ENCODE results near the gene RBL1. TPM values are rescaled to one million over a fixed set of nuclear protein-coding genes. Genes with fewer than 3 reads are reported as not detected.

Gene RBL1
- total RNA-seq, 3 donors from 2014 or later (not counting 1 experiment from before 2014, with no cell fraction given) = 21.0 to 28.4 (median 22.2) TPM

GRCh38 chr20:36975099-36975818 is 120.5 kb downstream of the RBL1 start:
- intact Hi-C loops (cut with micrococcal nuclease) = no loop called here
- peak in 2 of 3 donors; percentile 74 to 84 for ATAC-seq
- Histone ChIP-seq H3K36me3 (ENCODE audit: control insufficient read depth, insufficient read depth, low read length) (no peaks in the 10 kb centered on the region), H3K9me3 (ENCODE audit: control insufficient read depth, insufficient read depth, low read length) (no peaks in the 10 kb centered on the region), H3K4me3 (ENCODE audit: low read length) (no peak overlapping the region), H3K4me1 (ENCODE audit: control insufficient read depth, insufficient read depth, low read length) (peaks cover 26% of the 10 kb centered on the region), H3K27ac (ENCODE audit: low read length) (peak overlapping the region; percentile 24), H3K27me3 (ENCODE audit: control insufficient read depth, insufficient read depth, low read length) (no peaks in the 10 kb centered on the region)
- Mint-ChIP-seq H3K27ac (peak overlapping the region; percentile 70 to 74), H3K4me3 (peak overlapping the region; percentile 75), H3K9me3 (no peaks in the 10 kb centered on the region), H3K4me1 (peaks cover 6 to 15% of the 10 kb centered on the region in 2 donors), H3K27me3 (ENCODE audit: low read depth in 2 of 2) (no peaks in the 10 kb centered on the region), H3K36me3 (no peaks in the 10 kb centered on the region)
- WGBS (ENCODE audit: insufficient coverage) = 0% methylated on average over 1 of the region's 3 CpGs
- peak in 1 of 2 donors; percentile 84 for DNase-seq
- TF ChIP-seq, protein P1, sequence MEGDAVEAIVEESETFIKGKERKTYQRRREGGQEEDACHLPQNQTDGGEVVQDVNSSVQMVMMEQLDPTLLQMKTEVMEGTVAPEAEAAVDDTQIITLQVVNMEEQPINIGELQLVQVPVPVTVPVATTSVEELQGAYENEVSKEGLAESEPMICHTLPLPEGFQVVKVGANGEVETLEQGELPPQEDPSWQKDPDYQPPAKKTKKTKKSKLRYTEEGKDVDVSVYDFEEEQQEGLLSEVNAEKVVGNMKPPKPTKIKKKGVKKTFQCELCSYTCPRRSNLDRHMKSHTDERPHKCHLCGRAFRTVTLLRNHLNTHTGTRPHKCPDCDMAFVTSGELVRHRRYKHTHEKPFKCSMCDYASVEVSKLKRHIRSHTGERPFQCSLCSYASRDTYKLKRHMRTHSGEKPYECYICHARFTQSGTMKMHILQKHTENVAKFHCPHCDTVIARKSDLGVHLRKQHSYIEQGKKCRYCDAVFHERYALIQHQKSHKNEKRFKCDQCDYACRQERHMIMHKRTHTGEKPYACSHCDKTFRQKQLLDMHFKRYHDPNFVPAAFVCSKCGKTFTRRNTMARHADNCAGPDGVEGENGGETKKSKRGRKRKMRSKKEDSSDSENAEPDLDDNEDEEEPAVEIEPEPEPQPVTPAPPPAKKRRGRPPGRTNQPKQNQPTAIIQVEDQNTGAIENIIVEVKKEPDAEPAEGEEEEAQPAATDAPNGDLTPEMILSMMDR (IDR thresholded peaks at IDR 0.05) = no peak

DNA sequence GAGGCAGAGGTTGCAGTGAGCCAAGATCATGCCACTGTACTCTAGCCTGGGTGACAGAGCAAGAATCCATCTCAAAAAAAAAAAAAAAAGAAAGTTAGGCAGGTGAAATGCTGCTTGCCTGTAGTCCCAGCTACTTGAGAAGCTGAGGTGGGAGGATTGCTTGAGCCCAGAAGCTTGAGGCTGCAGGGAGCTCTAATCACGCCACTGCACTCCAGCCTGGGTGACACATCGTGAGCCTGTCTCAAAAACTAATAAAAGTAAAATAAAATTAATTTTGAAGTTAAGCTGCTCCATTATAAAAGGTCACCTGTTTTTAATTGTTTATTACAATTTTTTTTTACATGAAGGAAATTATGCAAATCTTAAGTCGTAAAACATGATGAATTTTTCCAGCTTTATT is 121.1 kb downstream of the RBL1 start:
- peaks cover 12 to 21% of the 10 kb centered on the region in 2 donors for H3K4me1 Mint-ChIP-seq
- no peaks in the 10 kb centered on the region for H3K9me3 Mint-ChIP-seq
- no peaks in the 10 kb centered on the region for H3K27me3 Mint-ChIP-seq (ENCODE audit: low read depth in 2 of 2)

GRCh38 chr20:36971103-36971502 is 124.7 kb downstream of the RBL1 start:
- no peak for ATAC-seq
- H3K27me3 ChIP-seq (ENCODE audit: control insufficient read depth, insufficient read depth, low read length) = no peaks in the 10 kb centered on the region
- Mint-ChIP-seq H3K4me3 (no peak overlapping the region), H3K36me3 (no peaks in the 10 kb centered on the region), H3K4me1 (peaks cover 27 to 38% of the 10 kb centered on the region in 2 donors), H3K27ac (peak overlapping the region; percentile 78 to 79), H3K27me3 (ENCODE audit: low read depth in 2 of 2) (no peaks in the 10 kb centered on the region), H3K9me3 (no peaks in the 10 kb centered on the region)
- no peaks in the 10 kb centered on the region for H3K36me3 ChIP-seq (ENCODE audit: control insufficient read depth, insufficient read depth, low read length)
- TF ChIP-seq, protein P1 (IDR thresholded peaks at IDR 0.05) = no peak
- peaks cover 43% of the 10 kb centered on the region for H3K4me1 ChIP-seq (ENCODE audit: control insufficient read depth, insufficient read depth, low read length)
- no peak overlapping the region for H3K27ac ChIP-seq (ENCODE audit: low read length)
- H3K9me3 ChIP-seq (ENCODE audit: control insufficient read depth, insufficient read depth, low read length) = no peaks in the 10 kb centered on the region
- DNase-seq = peak in 1 of 2 donors; percentile 4
- 75% methylated on average over 1 of the region's 1 CpG for WGBS (ENCODE audit: insufficient coverage)
- no peak overlapping the region for H3K4me3 ChIP-seq (ENCODE audit: low read length)
- intact Hi-C loops (cut with micrococcal nuclease) = no loop called here

More for the DNA sequence above, 121.1 kb downstream of the RBL1 start:
- TF ChIP-seq, protein P1 (IDR thresholded peaks at IDR 0.05) = no peak
- no peaks in the 10 kb centered on the region for H3K27me3 ChIP-seq (ENCODE audit: control insufficient read depth, insufficient read depth, low read length)
- peaks cover 32% of the 10 kb centered on the region for H3K4me1 ChIP-seq (ENCODE audit: control insufficient read depth, insufficient read depth, low read length)
- H3K9me3 ChIP-seq (ENCODE audit: control insufficient read depth, insufficient read depth, low read length) = no peaks in the 10 kb centered on the region
- ATAC-seq = peak in 2 of 3 donors; percentile 43 to 59
- Mint-ChIP-seq H3K27ac (peak overlapping the region; percentile 70 to 74), H3K36me3 (no peaks in the 10 kb centered on the region), H3K4me3 (no peak overlapping the region)
- no peak overlapping the region for H3K4me3 ChIP-seq (ENCODE audit: low read length)
- intact Hi-C loops (cut with micrococcal nuclease) = no loop called here
- no CpG with 5 or more reads among the region's 3 CpGs for WGBS (ENCODE audit: insufficient coverage)
- peak overlapping the region; percentile 10 for H3K27ac ChIP-seq (ENCODE audit: low read length)
- H3K36me3 ChIP-seq (ENCODE audit: control insufficient read depth, insufficient read depth, low read length) = no peaks in the 10 kb centered on the region
- DNase-seq = peak in 1 of 2 donors; percentile 59
